Gastroesophageal sphincter (tissue), 3 donors: Measurements from ENCODE around the gene MYOM1.

Experiments used
- EP300 ChIP-seq: sonication (generic); formaldehyde crosslinking; IDR thresholded peaks from one replicate; pipeline ENCODE4 v1.6.1; 2017; ENCODE audit warnings: antibody characterized with exemption, mild to moderate bottlenecking
- POLR2A ChIP-seq, 2 donors: fragments of 450-650 bp; IDR thresholded peaks; one replicate each; pipeline ENCODE4 v1.6.1; 2017; ENCODE audit warnings: antibody characterized with exemption in 2 of 2, mild to moderate bottlenecking in 2 of 2, moderate library complexity in 1 of 2
- POLR2AphosphoS5 ChIP-seq: sonication (generic); formaldehyde crosslinking; IDR thresholded peaks from one replicate; pipeline ENCODE4 v1.6.1; 2017; ENCODE audit warnings: antibody characterized with exemption
- TF ChIP-seq, protein P1 (sequence below), 4 experiments: fragments of 200-600 bp in 2 of 4; fragments of 450-650 bp in 2 of 4; sonication (generic) in 1 of 4; IDR thresholded peaks; one replicate each; pipeline ENCODE4 v1.5.1; 2017 to 2019; ENCODE audit warnings: antibody characterized with exemption in 4 of 4, mild to moderate bottlenecking in 2 of 4, moderate library complexity in 2 of 4

DNA sequence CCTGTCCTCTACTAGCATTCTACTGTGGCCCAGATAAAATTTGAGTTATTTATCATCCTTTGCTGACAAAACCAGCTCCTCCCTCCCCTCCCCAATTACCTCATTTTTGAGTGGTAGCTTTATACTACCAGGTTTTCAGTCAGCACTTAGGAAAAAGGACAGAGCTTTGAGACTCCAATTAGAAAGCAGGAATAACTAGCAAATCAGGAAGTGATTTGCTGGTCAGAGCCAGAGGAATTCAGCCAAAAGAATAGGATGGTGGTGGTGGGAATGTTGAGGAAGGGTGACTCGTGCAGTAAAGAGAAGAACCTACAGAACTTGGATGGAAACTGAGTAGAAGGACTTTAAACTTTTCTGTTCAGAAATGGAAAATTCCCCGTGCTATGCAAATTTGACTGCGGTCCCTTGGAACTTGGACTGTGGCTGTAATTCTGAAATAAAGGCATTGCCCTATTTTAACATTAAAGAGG lies 45.8 kb upstream of the MYOM1 start:
- TF ChIP-seq, protein P1, sequence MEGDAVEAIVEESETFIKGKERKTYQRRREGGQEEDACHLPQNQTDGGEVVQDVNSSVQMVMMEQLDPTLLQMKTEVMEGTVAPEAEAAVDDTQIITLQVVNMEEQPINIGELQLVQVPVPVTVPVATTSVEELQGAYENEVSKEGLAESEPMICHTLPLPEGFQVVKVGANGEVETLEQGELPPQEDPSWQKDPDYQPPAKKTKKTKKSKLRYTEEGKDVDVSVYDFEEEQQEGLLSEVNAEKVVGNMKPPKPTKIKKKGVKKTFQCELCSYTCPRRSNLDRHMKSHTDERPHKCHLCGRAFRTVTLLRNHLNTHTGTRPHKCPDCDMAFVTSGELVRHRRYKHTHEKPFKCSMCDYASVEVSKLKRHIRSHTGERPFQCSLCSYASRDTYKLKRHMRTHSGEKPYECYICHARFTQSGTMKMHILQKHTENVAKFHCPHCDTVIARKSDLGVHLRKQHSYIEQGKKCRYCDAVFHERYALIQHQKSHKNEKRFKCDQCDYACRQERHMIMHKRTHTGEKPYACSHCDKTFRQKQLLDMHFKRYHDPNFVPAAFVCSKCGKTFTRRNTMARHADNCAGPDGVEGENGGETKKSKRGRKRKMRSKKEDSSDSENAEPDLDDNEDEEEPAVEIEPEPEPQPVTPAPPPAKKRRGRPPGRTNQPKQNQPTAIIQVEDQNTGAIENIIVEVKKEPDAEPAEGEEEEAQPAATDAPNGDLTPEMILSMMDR (IDR thresholded peaks at IDR 0.05), result no peak
- TF ChIP-seq EP300 (no peak), POLR2A (IDR thresholded peaks at IDR 0.05) (no peak), POLR2AphosphoS5 (no peak)
